ENCODE data around the gene CHAT. TPM values are rescaled to one million over a fixed set of nuclear protein-coding genes. Genes with fewer than 3 reads are reported as not detected.
A peak's percentile ranks its signal among the peaks of the same experiment; 100 is the strongest.

CHAT gene
- total RNA-seq, result not detected in 2 replicates

- no peak for DNase-seq
Observed at GRCh38 chr10:49613882-49614241, at the start of gene CHAT. Gene CHAT, plus strand, starts transcription at chr10:49614037. Its CDS starts 153 bp downstream, at chr10:49614190.

- DNase-seq, result no peak
Observed at GRCh38 chr10:49564461-49565009, 49.3 kb upstream of the CHAT start.

- DNase-seq, result no peak
Observed at GRCh38 chr10:49567810-49568209, 46.0 kb upstream of the CHAT start.

GRCh38 chr10:49568235-49568634 is 45.6 kb upstream of the CHAT start:
- DNase-seq, result no peak

- no peak for DNase-seq
Observed at GRCh38 chr10:49569031-49569631, 44.7 kb upstream of the CHAT start.

GRCh38 chr10:49571388-49571787 is 42.4 kb upstream of the CHAT start:
- no peak for DNase-seq

GRCh38 chr10:49572594-49573114 is 41.2 kb upstream of the CHAT start:
- no peak for DNase-seq

GRCh38 chr10:49575489-49576072 is 38.3 kb upstream of the CHAT start:
- DNase-seq, result no peak

- DNase-seq, result no peak
Observed at GRCh38 chr10:49577182-49577925, 36.5 kb upstream of the CHAT start.

- no peak for DNase-seq
Observed at GRCh38 chr10:49578392-49578791, 35.4 kb upstream of the CHAT start.

GRCh38 chr10:49579621-49580020 is 34.2 kb upstream of the CHAT start:
- no peak for DNase-seq

- DNase-seq, result no peak
Observed at GRCh38 chr10:49585387-49585786, 28.4 kb upstream of the CHAT start.

- DNase-seq, result no peak
Observed at GRCh38 chr10:49587981-49588380, 25.9 kb upstream of the CHAT start.

- peak; percentile 78 for DNase-seq
Observed at GRCh38 chr10:49592726-49593563, 20.9 kb upstream of the CHAT start.

GRCh38 chr10:49593564-49593875 is 20.3 kb upstream of the CHAT start:
- no peak for DNase-seq

GRCh38 chr10:49593998-49594397 is 19.8 kb upstream of the CHAT start:
- DNase-seq, result no peak

GRCh38 chr10:49594594-49594993 is 19.2 kb upstream of the CHAT start:
- peak; percentile 86 for DNase-seq

GRCh38 chr10:49595003-49595712 is 18.7 kb upstream of the CHAT start:
- no peak for DNase-seq

GRCh38 chr10:49595713-49596492 is 17.9 kb upstream of the CHAT start:
- peak; percentile 20 for DNase-seq

- no peak for DNase-seq
Observed at GRCh38 chr10:49596493-49596809, 17.4 kb upstream of the CHAT start.

- no peak for DNase-seq
Observed at GRCh38 chr10:49596836-49597235, 17.0 kb upstream of the CHAT start.
